Measurements from ENCODE around the gene TEAD2.

The TEAD2 gene

DNA sequence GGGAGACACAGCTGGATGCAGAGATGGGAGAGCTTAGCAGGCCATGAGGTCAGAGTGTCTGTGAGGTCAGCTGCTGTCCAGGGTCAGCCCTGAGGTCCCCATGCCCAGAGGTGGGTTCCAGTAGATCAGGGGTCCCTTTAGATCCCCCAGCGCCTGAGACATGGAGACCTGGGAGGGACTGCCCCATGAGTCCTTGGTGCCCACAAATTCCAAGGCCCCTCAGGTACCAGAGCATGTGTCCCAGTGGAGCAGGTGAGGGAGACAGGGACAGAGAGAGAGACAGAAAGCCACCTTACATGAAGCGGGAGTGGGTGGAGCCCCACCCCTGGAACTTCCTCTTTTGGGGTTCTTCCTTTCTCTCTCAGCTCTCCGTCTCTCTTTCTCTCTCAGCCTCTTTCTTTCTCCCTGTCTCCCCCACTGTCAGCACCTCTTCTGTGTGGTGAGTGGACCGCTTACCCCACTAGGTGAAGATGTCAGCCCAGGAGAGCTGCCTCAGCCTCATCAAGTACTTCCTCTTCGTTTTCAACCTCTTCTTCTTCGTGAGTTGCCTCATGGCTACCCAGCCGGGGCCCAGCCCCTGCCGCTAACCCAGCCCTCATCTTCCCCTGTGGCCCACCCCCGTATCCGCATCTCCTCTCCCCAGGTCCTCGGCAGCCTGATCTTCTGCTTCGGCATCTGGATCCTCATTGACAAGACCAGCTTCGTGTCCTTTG, 27.0 kb downstream of the TEAD2 start, which contains the start of gene CD37:
Gene CD37, plus strand, starts transcription at position 336 of the 713 bp plus-strand sequence. Its CDS starts 135 bp downstream, at position 471.
- TF ChIP-seq BACH2 (CRISPR knock-in tag; IDR thresholded peaks at IDR 0.05; ENCODE audit: borderline replicate concordance) (no peak), ARNTL (CRISPR knock-in tag; IDR thresholded peaks at IDR 0.05; ENCODE audit: borderline replicate concordance, low read depth) (no peak), PATZ1 (CRISPR knock-in tag; IDR thresholded peaks at IDR 0.05; ENCODE audit: borderline replicate concordance) (no peak), ZFP30 (CRISPR knock-in tag; IDR thresholded peaks at IDR 0.05) (no peak), OSR1 (CRISPR knock-in tag; IDR thresholded peaks at IDR 0.05) (no peak), ZNF8 (CRISPR knock-in tag; IDR thresholded peaks at IDR 0.05) (no peak), ZNF70 (CRISPR knock-in tag; IDR thresholded peaks at IDR 0.05) (no peak), CSDC2 (CRISPR knock-in tag; IDR thresholded peaks at IDR 0.05) (no peak), TSHZ2 (CRISPR knock-in tag; IDR thresholded peaks at IDR 0.05) (no peak), GLIS3 (CRISPR knock-in tag; IDR thresholded peaks at IDR 0.05) (no peak), ESRRG (CRISPR knock-in tag; IDR thresholded peaks at IDR 0.05) (no peak), ISL1 (CRISPR knock-in tag; IDR thresholded peaks at IDR 0.05) (no peak), ZFP3 (CRISPR knock-in tag; IDR thresholded peaks at IDR 0.05) (no peak), ZC3H10 (CRISPR knock-in tag; IDR thresholded peaks at IDR 0.05) (no peak), ZNF565 (CRISPR knock-in tag; conservative IDR thresholded peaks at IDR 0.05; ENCODE audit: low read depth) (no peak), SNAI2 (CRISPR knock-in tag; IDR thresholded peaks at IDR 0.05) (no peak), PPARA (CRISPR knock-in tag; IDR thresholded peaks at IDR 0.05; ENCODE audit: borderline replicate concordance) (no peak)
- TF ChIP-seq, protein P1, sequence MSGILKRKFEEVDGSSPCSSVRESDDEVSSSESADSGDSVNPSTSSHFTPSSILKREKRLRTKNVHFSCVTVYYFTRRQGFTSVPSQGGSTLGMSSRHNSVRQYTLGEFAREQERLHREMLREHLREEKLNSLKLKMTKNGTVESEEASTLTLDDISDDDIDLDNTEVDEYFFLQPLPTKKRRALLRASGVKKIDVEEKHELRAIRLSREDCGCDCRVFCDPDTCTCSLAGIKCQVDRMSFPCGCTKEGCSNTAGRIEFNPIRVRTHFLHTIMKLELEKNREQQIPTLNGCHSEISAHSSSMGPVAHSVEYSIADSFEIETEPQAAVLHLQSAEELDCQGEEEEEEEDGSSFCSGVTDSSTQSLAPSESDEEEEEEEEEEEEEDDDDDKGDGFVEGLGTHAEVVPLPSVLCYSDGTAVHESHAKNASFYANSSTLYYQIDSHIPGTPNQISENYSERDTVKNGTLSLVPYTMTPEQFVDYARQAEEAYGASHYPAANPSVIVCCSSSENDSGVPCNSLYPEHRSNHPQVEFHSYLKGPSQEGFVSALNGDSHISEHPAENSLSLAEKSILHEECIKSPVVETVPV (CRISPR knock-in tag; IDR thresholded peaks at IDR 0.05) = no peak
- TF ChIP-seq, protein P2, sequence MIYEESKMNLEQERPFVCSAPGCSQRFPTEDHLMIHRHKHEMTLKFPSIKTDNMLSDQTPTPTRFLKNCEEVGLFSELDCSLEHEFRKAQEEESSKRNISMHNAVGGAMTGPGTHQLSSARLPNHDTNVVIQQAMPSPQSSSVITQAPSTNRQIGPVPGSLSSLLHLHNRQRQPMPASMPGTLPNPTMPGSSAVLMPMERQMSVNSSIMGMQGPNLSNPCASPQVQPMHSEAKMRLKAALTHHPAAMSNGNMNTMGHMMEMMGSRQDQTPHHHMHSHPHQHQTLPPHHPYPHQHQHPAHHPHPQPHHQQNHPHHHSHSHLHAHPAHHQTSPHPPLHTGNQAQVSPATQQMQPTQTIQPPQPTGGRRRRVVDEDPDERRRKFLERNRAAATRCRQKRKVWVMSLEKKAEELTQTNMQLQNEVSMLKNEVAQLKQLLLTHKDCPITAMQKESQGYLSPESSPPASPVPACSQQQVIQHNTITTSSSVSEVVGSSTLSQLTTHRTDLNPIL (CRISPR knock-in tag; IDR thresholded peaks at IDR 0.05; ENCODE audit: low read depth) = no peak
- no peak for ATAC-seq

GRCh38 chr19:49333811-49334288, 28.4 kb downstream of the TEAD2 start:
- TF ChIP-seq ZFP30 (CRISPR knock-in tag; IDR thresholded peaks at IDR 0.05) = no peak
- no peak for TF ChIP-seq GLIS3 (CRISPR knock-in tag; IDR thresholded peaks at IDR 0.05)
- no peak for TF ChIP-seq OSR1 (CRISPR knock-in tag; IDR thresholded peaks at IDR 0.05)
- TF ChIP-seq ZC3H10 (CRISPR knock-in tag; IDR thresholded peaks at IDR 0.05) = no peak
- no peak for TF ChIP-seq PATZ1 (CRISPR knock-in tag; IDR thresholded peaks at IDR 0.05; ENCODE audit: borderline replicate concordance)
- no peak for TF ChIP-seq ZFP3 (CRISPR knock-in tag; IDR thresholded peaks at IDR 0.05)
- TF ChIP-seq ARNTL (CRISPR knock-in tag; IDR thresholded peaks at IDR 0.05; ENCODE audit: borderline replicate concordance, low read depth) = no peak
- TF ChIP-seq, protein P3, sequence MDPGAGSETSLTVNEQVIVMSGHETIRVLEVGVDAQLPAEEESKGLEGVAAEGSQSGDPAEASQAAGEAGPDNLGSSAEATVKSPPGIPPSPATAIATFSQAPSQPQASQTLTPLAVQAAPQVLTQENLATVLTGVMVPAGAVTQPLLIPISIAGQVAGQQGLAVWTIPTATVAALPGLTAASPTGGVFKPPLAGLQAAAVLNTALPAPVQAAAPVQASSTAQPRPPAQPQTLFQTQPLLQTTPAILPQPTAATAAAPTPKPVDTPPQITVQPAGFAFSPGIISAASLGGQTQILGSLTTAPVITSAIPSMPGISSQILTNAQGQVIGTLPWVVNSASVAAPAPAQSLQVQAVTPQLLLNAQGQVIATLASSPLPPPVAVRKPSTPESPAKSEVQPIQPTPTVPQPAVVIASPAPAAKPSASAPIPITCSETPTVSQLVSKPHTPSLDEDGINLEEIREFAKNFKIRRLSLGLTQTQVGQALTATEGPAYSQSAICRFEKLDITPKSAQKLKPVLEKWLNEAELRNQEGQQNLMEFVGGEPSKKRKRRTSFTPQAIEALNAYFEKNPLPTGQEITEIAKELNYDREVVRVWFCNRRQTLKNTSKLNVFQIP (CRISPR knock-in tag; IDR thresholded peaks at IDR 0.05; ENCODE audit: borderline replicate concordance, low read depth) = no peak
- TF ChIP-seq PPARA (CRISPR knock-in tag; IDR thresholded peaks at IDR 0.05; ENCODE audit: borderline replicate concordance) = no peak
- ATAC-seq = no peak
